H9 (cell line): Measurements from ENCODE around the gene PXT1. TPM values are rescaled to one million over a fixed set of nuclear protein-coding genes. Genes with fewer than 3 reads are reported as not detected.

Experiments
- DNase-seq: peaks from one replicate; pipeline ENCODE4 v3.0.0-alpha.2; 2017
- H2AFZ ChIP-seq: one replicate; pipeline ENCODE4 v1.6.1; 2013; ENCODE audit warnings: mild to moderate bottlenecking, low read length, control low read depth, moderate library complexity
- H2AK5ac ChIP-seq: 2 replicates; pipeline ENCODE4 v1.6.1; 2013; ENCODE audit warnings: low read length, control low read depth, mixed read lengths; ENCODE audit not compliant: insufficient read length
- H2BK120ac ChIP-seq: one replicate; pipeline ENCODE4 v1.6.1; 2013; ENCODE audit warnings: low read depth, mild to moderate bottlenecking, low read length, control low read depth, inconsistent platforms; ENCODE audit not compliant: poor library complexity, severe bottlenecking
- H2BK12ac ChIP-seq: 2 replicates; pipeline ENCODE4 v1.6.1; 2013; ENCODE audit warnings: low read length, control low read depth, mixed read lengths, low read depth; ENCODE audit not compliant: insufficient read length
- H2BK15ac ChIP-seq: 2 replicates; pipeline ENCODE4 v1.6.1; 2013; ENCODE audit warnings: low read depth, low read length, control low read depth
- H2BK20ac ChIP-seq: one replicate; pipeline ENCODE4 v1.6.1; 2013; ENCODE audit warnings: low read depth, mild to moderate bottlenecking, low read length, control low read depth, inconsistent platforms; ENCODE audit not compliant: poor library complexity, severe bottlenecking
- H2BK5ac ChIP-seq: 2 replicates; pipeline ENCODE4 v1.6.1; 2013; ENCODE audit warnings: low read length, control low read depth, mixed read lengths; ENCODE audit not compliant: insufficient read length
- H3K14ac ChIP-seq: 2 replicates; pipeline ENCODE4 v1.6.1; 2013; ENCODE audit warnings: low read length, control low read depth; ENCODE audit not compliant: insufficient read depth
- H3K18ac ChIP-seq: 2 replicates; pipeline ENCODE4 v1.6.1; 2013; ENCODE audit warnings: low read depth, mild to moderate bottlenecking, mixed read lengths, low read length, control low read depth; ENCODE audit not compliant: insufficient read length
- H3K23ac ChIP-seq: 2 replicates; pipeline ENCODE4 v1.6.1; 2013; ENCODE audit warnings: low read length, control low read depth, mixed read lengths, low read depth; ENCODE audit not compliant: insufficient read length
- H3K23me2 ChIP-seq: 2 replicates; pipeline ENCODE4 v1.6.1; 2013; ENCODE audit warnings: low read depth, mild to moderate bottlenecking, mixed read lengths, low read length, control low read depth; ENCODE audit not compliant: insufficient read length, poor library complexity, severe bottlenecking
- H3K27ac ChIP-seq: 2 replicates; pipeline ENCODE4 v1.5.1; 2013; ENCODE audit warnings: low read length, control low read depth, mixed read lengths, low read depth; ENCODE audit not compliant: insufficient read length
- H3K27me3 ChIP-seq: 2 replicates; pipeline ENCODE4 v1.6.1; 2013; ENCODE audit warnings: low read length, control low read depth, inconsistent platforms; ENCODE audit not compliant: insufficient read depth
- H3K4ac ChIP-seq: 2 replicates; pipeline ENCODE4 v1.6.1; 2013; ENCODE audit warnings: low read depth, mild to moderate bottlenecking, control low read depth, inconsistent platforms, low read length, moderate library complexity
- H3K4me1 ChIP-seq: 2 replicates; pipeline ENCODE4 v1.6.1; 2013; ENCODE audit warnings: low read length, control low read depth, inconsistent platforms; ENCODE audit not compliant: insufficient read depth
- H3K4me2 ChIP-seq: 2 replicates; pipeline ENCODE4 v1.6.1; 2013; ENCODE audit warnings: low read length, control low read depth, mixed read lengths; ENCODE audit not compliant: insufficient read length, insufficient read depth
- H3K56ac ChIP-seq: 2 replicates; pipeline ENCODE4 v1.6.1; 2013; ENCODE audit warnings: low read depth, mild to moderate bottlenecking, mixed read lengths, low read length, control low read depth; ENCODE audit not compliant: insufficient read length
- H3K79me1 ChIP-seq: 2 replicates; pipeline ENCODE4 v1.6.1; 2013; ENCODE audit warnings: low read depth, mild to moderate bottlenecking, moderate library complexity, low read length, control low read depth, inconsistent platforms; ENCODE audit not compliant: insufficient read depth, poor library complexity, severe bottlenecking
- H3K79me2 ChIP-seq: 2 replicates; pipeline ENCODE4 v1.6.1; 2013; ENCODE audit warnings: low read length, control low read depth, inconsistent platforms; ENCODE audit not compliant: insufficient read depth
- H3K9ac ChIP-seq: 2 replicates; pipeline ENCODE4 v1.6.1; 2013; ENCODE audit warnings: low read length, control low read depth, mixed read lengths; ENCODE audit not compliant: insufficient read length; ENCODE audit errors: extremely low read depth
- H3K9me3 ChIP-seq: one replicate; pipeline ENCODE4 v1.6.1; 2013; ENCODE audit warnings: low read depth, low read length, inconsistent platforms; ENCODE audit not compliant: control insufficient read depth
- H3T11ph ChIP-seq: one replicate; pipeline ENCODE4 v1.6.1; 2013; ENCODE audit warnings: mild to moderate bottlenecking, low read length, control low read depth, inconsistent platforms
- H4K20me1 ChIP-seq: one replicate; pipeline ENCODE4 v1.6.1; 2013; ENCODE audit not compliant: control insufficient read depth, insufficient read length, insufficient read depth
- H4K5ac ChIP-seq: 2 replicates; pipeline ENCODE4 v1.6.1; 2013; ENCODE audit warnings: low read depth, mild to moderate bottlenecking, mixed read lengths, low read length, control low read depth; ENCODE audit not compliant: insufficient read length
- H4K8ac ChIP-seq: replicated peaks from 2 replicates; pipeline ENCODE4 v1.6.1; 2013; ENCODE audit warnings: low read length, control low read depth, mixed read lengths, low read depth; ENCODE audit not compliant: insufficient read length
- H4K91ac ChIP-seq: 2 replicates; pipeline ENCODE4 v1.6.1; 2013; ENCODE audit warnings: low read depth, mild to moderate bottlenecking, moderate library complexity, mixed read lengths, low read length, control low read depth; ENCODE audit not compliant: insufficient read length
- H3K27ac Mint-ChIP-seq, 3 experiments: 2 replicates in 2 of 3; 3 replicates in 1 of 3; pipeline ENCODE4 v1.8.0; 2020 to 2021; ENCODE audit warnings: mixed read lengths in 3 of 3, mild to moderate bottlenecking in 1 of 3, moderate library complexity in 1 of 3
- H3K27me3 Mint-ChIP-seq: 2 replicates; pipeline ENCODE4 v1.8.0; 2021; ENCODE audit warnings: low read depth, mild to moderate bottlenecking, moderate library complexity, mixed read lengths
- H3K36me3 Mint-ChIP-seq, 3 experiments: 2 replicates in 2 of 3; 3 replicates in 1 of 3; pipeline ENCODE4 v1.8.0; 2020 to 2021; ENCODE audit warnings: low read depth in 3 of 3, mixed read lengths in 3 of 3; ENCODE audit not compliant: insufficient read depth in 1 of 3
- H3K4me1 Mint-ChIP-seq, 2 experiments: 2 replicates each; pipeline ENCODE4 v1.8.0; 2020; ENCODE audit warnings: mixed read lengths in 2 of 2
- H3K4me3 Mint-ChIP-seq, 2 experiments: 2 replicates in 1 of 2; 3 replicates in 1 of 2; pipeline ENCODE4 v1.8.0; 2020 to 2021; ENCODE audit warnings: mild to moderate bottlenecking in 2 of 2, mixed read lengths in 2 of 2, moderate library complexity in 1 of 2
- H3K9me3 Mint-ChIP-seq, 2 experiments: 2 replicates in 1 of 2; 3 replicates in 1 of 2; pipeline ENCODE4 v1.8.0; 2020; ENCODE audit warnings: mild to moderate bottlenecking in 2 of 2, mixed read lengths in 2 of 2, moderate library complexity in 1 of 2
- CTCF ChIP-seq: fragments of 200-600 bp; sonication (generic); conservative IDR thresholded peaks from 3 replicates; pipeline ENCODE4 v1.8.0; 2021; ENCODE audit warnings: antibody characterized with exemption, mild to moderate bottlenecking
- WGBS: extraction: QIAGEN DNeasy Blood & Tissue Kit; methylation state at CpG from one replicate; pipeline ENCODE4 v1.1.7; 2013; ENCODE audit warnings: missing lambda C conversion rate, low lambda C conversion rate, mixed read lengths; ENCODE audit not compliant: insufficient read length; ENCODE audit errors: extremely low coverage; 5-methylcytosine and 5-hydroxymethylcytosine counted together
- total RNA-seq: library from RNA; stranded (reverse); gene quantifications from 2 replicates; pipeline ENCODE4 v1.2.1, GENCODE V29; 2021

Gene PXT1
- total RNA-seq, 1 experiment from 2014 or later = not detected

- Histone ChIP-seq H4K20me1 (no peaks in the 10 kb centered on the region), H4K91ac (no peak overlapping the region), H3K23ac (no peak overlapping the region), H3K14ac (no peak overlapping the region), H3K79me1 (no peaks in the 10 kb centered on the region), H3K4me1 (0 out of 2 replicates have a peak, but pooled peaks cover 1% of the 10 kb centered on the region), H3K9ac (no peak overlapping the region), H2BK20ac (no peak overlapping the region), H3K79me2 (no peaks in the 10 kb centered on the region), H2BK5ac (no peak overlapping the region), H3T11ph (no peak overlapping the region), H2BK12ac (no peak overlapping the region), H3K27ac (no peak overlapping the region), H3K4me2 (no peak overlapping the region), H3K9me3 (no peaks in the 10 kb centered on the region), H3K56ac (no peak overlapping the region), H3K27me3 (no peaks in the 10 kb centered on the region), H4K5ac (no peak overlapping the region), H2AK5ac (no peak overlapping the region), H4K8ac (no peak overlapping the region), H2BK120ac (no peak overlapping the region), H3K18ac (no peak overlapping the region), H2BK15ac (no peak overlapping the region), H3K23me2 (no peaks in the 10 kb centered on the region), H2AFZ (no peak overlapping the region), H3K4ac (no peak overlapping the region)
- Mint-ChIP-seq H3K4me3 (no peak overlapping the region), H3K27ac (no peak overlapping the region), H3K4me1 (no peaks in the 10 kb centered on the region), H3K36me3 (no peaks in the 10 kb centered on the region), H3K27me3 (peaks cover 2% of the 10 kb centered on the region), H3K9me3 (no peaks in the 10 kb centered on the region)
- WGBS = no CpG with 5 or more reads among the region's 11 CpGs
- no peak for DNase-seq
- no peak for TF ChIP-seq CTCF
Measured at GRCh38 chr6:36361071-36361470, 81.6 kb downstream of the PXT1 start.
